Astrocyte of the spinal cord (primary cell): Measurements from ENCODE around the gene RAPGEF5.

Source experiments
- DNase-seq: peaks from one replicate; pipeline ENCODE4 v3.0.0; 2011; ENCODE audit warnings: low read depth, low spot score
- H3K4me3 ChIP-seq: 2 replicates; pipeline ENCODE4 v1.5.1; 2011; ENCODE audit warnings: low read depth, mild to moderate bottlenecking, low read length, moderate library complexity
- in situ Hi-C: cut with HindIII; loops from 2 replicates; pipeline ENCODE4 v1.10.0; 2017; ENCODE audit warnings: low sequenced_read_pairs
- TF ChIP-seq, protein P1 (sequence below): IDR thresholded peaks from 2 replicates; pipeline ENCODE4 v1.5.1; 2012; ENCODE audit warnings: low read depth, mild to moderate bottlenecking, low read length, inconsistent platforms

RAPGEF5 gene

DNA sequence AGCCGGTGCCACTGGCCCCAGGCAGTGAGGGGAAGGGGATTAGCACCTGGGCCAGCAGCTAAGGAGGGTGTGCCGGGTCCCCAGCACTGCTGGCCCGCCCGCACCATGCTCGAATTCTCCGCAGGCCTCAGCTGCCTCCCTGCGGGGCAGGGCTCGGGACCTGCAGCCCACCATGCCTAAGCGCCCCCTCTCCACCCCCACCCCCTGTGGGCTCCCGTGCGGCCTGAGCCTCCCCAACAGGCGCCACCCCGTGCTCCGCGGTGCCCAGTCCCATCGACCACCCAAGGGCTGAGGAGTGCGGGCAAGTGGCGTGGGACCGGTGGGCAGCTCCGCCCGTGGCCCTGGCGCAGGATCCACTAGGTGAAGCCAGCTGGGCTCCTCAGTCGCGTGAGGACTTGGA, 266.4 kb downstream of the RAPGEF5 start:
- in situ Hi-C loops: no loop called here
- H3K4me3 ChIP-seq: no peak overlapping the region
- TF ChIP-seq, protein P1, sequence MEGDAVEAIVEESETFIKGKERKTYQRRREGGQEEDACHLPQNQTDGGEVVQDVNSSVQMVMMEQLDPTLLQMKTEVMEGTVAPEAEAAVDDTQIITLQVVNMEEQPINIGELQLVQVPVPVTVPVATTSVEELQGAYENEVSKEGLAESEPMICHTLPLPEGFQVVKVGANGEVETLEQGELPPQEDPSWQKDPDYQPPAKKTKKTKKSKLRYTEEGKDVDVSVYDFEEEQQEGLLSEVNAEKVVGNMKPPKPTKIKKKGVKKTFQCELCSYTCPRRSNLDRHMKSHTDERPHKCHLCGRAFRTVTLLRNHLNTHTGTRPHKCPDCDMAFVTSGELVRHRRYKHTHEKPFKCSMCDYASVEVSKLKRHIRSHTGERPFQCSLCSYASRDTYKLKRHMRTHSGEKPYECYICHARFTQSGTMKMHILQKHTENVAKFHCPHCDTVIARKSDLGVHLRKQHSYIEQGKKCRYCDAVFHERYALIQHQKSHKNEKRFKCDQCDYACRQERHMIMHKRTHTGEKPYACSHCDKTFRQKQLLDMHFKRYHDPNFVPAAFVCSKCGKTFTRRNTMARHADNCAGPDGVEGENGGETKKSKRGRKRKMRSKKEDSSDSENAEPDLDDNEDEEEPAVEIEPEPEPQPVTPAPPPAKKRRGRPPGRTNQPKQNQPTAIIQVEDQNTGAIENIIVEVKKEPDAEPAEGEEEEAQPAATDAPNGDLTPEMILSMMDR: no peak
- no peak for DNase-seq

DNA sequence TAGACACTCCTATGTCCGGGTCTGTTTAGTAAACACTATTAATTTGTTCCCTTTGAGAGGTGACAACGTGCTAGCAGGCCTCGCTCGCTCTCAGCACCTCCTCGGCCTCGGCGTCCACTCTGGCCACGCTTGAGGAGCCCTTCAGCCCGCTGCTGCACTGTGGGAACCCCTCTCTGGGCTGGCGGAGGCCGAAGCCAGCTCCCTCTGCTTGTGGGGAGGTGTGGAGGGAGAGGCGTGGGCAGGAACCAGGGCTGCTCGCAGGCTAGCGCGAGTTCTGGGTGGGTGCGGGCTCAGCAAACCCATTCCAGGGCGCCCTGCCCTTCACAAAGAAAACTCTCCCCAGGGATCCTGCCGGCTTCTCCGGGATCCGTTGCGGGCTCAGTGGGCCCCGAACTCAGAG, 266.8 kb downstream of the RAPGEF5 start:
- TF ChIP-seq, protein P1: no peak
- no peak for DNase-seq
- in situ Hi-C loops: no loop called here
- H3K4me3 ChIP-seq: no peak overlapping the region

DNA sequence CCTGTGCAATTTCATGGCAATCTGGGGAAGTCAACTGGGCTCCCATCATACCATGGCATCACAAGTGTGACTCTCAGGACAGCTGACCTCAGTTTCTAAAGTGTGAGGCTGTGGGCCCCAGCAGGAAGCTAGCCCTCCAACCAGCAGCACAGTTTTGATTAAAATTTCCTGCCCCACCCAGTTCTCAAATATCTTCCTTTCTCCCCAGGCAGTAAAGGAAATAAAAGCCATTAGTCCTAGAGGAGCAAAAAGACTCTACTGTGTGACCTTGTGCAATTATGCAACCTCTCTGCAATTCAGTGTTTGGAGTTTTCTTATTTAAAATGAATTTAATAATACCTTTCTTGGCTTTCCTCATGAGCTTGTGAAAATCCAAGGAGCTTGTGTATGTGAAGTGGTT, 268.1 kb downstream of the RAPGEF5 start:
- H3K4me3 ChIP-seq: no peak overlapping the region
- in situ Hi-C loops: no loop called here
- TF ChIP-seq, protein P1: no peak
- DNase-seq: no peak

DNA sequence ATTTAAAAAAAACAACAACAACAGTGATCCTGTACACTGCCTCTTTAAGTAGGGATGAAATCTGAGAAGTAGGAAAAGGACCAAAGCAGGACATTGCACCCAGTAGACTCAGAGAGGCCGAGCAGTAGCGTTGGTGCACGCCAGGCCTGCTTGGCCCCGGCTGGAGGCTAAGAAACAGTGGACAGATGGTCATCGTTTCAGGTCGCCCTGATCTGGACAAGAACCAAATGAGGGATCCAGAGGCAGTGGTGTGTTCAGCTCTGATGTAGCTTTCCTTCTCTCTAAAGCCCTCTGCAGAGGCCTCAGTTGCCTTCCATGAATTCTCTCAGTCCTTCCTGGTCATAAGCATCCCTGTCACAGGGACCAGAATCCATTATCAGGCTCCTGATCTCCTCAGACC, 269.1 kb downstream of the RAPGEF5 start:
- DNase-seq: no peak
- TF ChIP-seq, protein P1: no peak
- in situ Hi-C loops: no loop called here
- H3K4me3 ChIP-seq: no peak overlapping the region

DNA sequence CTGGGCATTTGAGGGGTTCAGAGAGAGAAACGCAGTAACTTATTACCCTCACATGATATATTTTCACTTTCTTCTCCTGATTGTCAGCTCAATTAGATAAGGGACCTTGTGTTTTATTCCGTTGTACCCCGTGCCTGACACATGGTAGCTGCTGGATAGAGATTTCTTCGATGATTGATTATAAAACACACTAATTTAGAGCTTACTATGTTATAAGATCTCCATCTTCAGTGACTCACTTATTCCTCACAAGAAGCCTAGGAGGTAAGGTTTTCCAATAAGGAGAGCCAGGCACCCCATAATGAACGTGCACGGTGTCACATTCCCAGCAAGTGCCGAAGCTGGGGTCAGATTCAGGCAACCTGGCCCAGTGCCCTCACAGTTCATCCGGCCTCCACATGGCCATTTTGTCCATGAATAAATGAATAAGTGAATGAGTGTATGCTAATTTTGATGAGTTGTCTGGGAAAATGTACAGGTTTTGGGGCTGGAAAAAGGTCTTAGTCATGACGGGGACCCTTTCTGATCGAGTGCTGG, 273.2 kb downstream of the RAPGEF5 start:
- peak overlapping the region; percentile 73 for H3K4me3 ChIP-seq
- TF ChIP-seq, protein P1: no peak
- in situ Hi-C loops: no loop called here
- DNase-seq: peak; percentile 10

DNA sequence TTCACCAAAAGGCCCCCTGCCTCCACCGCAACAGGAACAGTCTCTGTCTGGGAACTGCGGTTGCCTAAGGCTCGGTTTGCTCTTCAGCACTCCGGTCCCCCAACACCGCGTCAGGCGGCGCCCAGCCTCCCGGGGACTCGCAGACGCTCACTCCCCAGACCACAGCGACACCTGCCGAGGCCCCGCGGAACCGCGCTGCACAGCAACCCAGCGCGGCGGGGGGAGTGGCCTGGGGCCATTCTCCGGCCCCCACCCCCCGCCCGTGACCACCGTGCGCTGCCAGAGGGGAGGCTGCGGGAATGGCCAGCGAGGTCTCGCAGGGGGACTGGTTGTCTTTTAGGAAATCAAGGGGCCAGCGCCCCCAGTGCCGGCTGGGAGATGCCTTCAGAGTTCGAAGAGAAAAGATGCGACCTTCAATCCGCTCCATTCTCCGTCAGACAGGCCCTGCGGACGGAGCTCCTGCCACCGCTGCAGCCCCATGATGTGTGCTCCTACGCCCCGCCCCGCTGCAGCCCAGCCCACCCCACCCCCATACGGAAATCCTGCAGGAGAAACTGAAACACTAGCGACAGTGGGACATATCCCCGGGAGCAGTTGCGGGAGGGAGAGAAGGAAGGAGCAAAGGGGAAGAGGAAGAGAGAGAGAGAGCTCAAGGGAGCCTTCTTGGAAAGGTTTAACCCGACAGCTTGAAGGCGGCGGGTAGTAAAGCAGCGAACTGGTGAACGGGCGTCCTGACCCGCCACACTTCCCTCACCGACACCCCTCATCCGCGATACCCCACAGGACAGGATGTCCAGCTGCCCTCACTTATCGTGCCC, 273.9 kb downstream of the RAPGEF5 start:
- in situ Hi-C loops: no loop called here

More for the DNA sequence above, 273.9 kb downstream of the RAPGEF5 start:
- peak; percentile 79 for DNase-seq
- peak overlapping the region; percentile 73 for H3K4me3 ChIP-seq
- TF ChIP-seq, protein P1: peak; percentile 89
